HG03103 (cell line): ENCODE data around the gene VPS36.
"Not testable (repeated sequence)": the region's sequence is repeated elsewhere in the genome, so short reads cannot be mapped to it uniquely, and the experiment has no call there.

Source experiments
- ATAC-seq: cut with Tn5 transposase; IDR thresholded peaks from one replicate; pipeline ENCODE4 v1.9.1; 2021; ENCODE audit warnings: low read depth; ENCODE audit not compliant: unreplicated experiment

Gene VPS36

DNA sequence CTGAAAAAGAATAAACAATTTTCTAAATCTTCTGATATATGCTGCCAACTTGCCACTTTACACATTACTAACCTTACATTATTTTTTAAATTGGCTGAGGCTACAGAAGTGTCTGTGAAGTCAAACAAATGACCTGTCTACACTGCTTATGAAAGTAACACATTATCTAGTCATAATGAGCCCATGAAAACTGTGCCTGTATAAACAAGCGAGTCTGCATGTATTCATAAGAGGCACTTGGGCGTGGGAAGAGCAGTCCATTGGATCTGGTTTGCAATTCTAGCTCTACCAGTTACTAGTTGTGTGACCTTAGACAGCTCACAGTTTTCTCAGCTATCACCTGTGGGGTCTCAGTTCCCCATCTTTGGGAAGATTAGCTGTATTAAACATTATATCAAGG lies 3.1 kb downstream of the VPS36 start:
- ATAC-seq: no peak

DNA sequence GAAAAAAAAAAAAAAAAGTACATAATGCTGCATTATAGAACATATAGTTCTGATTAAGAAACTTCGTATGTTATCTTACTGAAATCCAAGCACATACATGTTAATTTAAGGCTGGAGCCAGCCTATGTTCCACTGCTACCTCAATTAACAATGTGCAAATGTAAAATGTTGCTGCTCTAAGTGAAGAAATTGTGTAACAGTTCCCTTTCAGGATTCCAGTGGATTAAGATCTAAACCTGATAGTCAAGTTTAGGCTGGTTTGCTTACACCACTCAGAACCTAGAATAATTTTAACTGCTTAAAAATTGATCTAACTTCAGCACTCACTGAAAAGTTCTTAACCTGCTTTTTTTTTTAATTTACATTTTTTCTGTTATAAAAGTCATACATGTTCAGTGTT lies 4.2 kb downstream of the VPS36 start:
- no peak for ATAC-seq

DNA sequence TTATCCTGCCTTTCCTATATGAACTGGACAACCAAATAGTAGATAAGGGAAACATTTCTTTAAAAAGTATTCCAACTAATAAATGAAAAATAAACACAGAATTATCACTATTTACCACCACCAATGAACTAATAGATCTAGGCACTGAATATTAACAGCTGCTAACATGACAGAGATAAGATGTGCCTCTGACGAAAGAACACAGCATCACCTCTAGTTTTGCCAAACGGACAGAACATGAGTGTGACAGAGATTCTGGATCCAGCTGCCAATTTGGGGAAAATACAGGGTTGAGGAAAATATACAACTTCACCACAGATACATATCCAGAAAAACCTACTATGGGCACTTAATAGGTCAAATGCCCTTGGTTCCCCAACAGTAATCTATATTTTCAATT lies 18.0 kb downstream of the VPS36 start:
- no peak for ATAC-seq

DNA sequence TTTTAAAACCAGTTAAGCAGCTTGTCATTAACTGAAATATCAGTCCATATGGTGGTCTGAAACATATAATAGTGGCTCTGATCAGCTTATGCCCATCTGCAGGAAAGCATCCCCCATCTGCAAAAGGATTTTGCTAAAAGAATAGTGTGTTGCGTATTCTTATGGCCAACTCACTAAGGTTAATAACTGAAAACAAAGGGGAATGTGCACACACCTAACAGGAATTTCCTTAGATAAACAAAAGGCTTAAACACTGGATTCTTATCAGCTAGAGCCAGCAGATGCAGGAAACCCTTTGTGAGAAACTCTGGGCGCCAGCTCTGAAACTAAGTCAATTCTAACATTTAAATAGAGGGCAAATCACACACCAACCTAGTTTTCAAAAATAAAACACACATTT lies 22.1 kb downstream of the VPS36 start:
- no peak for ATAC-seq

DNA sequence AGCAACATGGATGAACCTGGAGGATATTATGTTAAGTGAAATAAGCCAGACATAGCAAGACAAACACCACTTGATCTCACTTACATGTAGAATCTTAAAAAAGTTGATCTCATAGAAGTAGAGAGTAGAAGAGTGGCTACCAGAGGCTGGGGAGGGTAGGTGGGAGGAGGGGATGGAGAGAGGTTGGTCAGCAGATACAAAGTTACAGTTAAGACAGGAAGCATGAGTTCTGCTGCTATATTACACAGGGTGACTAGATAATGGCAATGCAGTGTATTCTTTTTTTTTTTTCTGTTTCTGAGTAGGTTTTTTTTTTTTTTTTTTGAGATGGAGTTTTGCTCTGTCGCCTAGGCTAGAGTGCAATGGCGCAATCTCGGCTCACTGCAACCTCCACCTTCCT lies 29.2 kb downstream of the VPS36 start:
- no peak for ATAC-seq

DNA sequence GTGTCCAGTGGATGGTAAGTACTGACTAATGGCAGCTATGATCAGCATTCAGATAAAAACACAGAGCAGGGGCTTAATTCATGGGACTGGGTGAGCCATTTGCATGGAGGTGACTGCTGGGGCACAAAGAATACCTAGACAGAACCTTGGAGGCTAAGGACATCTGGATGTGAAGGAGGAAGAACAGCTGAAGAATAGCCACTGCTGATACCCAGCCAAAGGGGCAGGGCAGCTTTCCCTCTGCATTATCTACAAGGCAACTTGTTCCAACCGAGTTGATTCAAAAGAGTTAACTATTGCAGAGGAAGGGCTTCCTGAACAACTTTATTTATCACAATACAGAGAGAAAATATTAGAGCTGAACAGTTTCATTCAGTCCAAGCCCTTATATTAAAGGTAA lies 31.4 kb downstream of the VPS36 start:
- ATAC-seq: no peak

DNA sequence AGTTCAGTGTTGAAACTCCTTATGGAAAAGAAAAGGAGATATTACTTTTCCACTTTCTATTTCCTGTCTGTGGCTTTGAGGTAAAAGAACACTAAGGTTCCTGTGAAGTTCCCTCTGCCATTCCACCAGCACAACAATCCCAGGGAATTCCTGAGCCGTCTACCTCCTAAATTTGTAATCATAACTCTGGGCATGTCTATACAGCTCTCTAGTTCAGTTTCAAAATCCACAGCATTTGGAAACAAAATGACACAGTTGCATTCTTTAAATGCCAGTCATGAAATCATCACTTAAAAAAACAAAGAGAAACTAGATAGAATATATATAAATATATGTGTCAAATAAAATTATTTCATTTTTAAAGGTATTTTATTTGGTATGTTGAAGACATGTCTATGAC lies 35.5 kb downstream of the VPS36 start:
- no peak for ATAC-seq

DNA sequence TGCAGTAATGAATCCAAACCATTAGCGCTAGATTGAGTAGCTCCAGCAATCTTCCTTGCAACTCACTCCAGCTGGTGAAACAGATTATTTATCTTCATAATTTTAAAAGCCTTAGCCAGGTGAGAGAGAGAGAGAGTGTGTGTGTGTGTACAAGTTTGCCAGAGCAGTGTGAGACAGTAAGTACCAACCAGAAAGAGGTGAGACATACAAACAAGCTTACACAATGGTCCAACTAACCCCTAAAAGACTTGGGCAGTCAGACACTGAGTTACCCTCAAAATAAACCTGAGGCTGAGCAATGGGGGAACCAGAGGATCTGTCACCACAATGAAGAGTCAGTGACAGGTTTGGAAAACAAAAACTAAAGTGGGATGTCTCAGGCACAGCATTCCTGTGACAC lies 36.4 kb downstream of the VPS36 start:
- ATAC-seq: no peak

DNA sequence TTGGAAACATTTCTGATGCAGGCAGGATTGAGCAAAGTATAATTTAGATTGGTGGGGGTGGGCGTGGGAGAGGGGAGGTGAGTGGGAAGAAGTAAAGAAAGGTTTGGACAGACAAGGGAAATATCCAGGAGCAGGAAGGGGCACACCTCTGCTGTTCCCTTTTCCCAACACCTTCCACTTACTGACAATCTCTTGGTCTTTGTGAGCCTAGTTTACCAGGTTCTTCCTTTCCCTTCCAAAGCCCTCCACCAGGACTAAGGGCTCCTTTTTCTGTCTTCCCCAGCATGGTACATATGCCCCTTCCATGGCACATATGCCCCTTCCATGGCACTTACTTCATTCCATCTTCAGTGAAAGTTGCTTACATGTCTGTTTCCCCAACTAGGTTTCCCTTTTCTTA lies 38.3 kb downstream of the VPS36 start:
- ATAC-seq: no peak

DNA sequence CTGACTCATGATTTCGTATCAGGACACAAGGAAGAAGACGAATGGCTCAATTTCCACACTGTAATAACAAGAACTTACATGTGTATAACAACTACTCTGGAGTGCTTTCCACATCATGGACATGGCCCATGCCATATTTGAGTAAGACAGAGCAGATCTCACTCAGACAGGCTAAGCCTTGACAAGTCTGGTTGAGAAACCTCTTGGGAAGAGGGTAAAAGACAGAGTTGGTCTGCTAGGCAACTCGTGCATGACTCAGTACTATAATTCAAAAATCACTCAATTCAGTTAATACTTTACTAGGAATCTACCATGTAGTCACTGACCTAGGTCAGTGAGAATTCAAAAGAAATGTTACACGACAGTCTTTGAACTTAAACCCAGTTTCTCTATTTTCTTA lies 38.8 kb downstream of the VPS36 start:
- no peak for ATAC-seq

DNA sequence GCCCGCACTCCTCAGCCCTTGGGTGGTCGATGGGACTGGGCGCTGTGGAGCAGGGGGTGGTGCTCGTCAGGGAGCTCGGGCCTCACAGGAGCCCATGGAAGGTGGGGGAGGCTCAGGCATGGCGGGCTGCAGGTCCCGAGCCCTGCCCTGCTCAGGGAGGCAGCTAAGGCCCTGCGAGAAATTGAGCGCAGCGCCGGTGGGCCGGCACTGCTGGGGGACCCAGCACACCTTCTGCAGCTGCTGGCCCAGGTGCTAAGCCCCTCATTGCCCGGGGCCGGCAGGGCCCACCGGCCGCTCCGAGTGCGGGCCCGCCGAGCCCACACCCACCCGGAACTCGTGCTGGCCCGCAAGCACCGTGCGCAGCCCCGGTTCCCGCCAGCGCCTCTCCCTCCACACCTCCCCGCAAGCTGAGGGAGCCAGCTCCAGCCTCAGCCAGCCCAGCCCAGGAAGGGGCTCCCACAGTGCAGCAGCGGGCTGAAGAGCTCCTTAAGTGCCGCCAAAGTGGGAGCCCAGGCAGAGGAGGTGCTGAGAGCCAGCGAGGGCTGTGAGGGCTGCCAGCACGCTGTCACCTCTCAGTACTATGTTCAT lies 42.3 kb downstream of the VPS36 start:
- not testable (repeated sequence) for ATAC-seq

DNA sequence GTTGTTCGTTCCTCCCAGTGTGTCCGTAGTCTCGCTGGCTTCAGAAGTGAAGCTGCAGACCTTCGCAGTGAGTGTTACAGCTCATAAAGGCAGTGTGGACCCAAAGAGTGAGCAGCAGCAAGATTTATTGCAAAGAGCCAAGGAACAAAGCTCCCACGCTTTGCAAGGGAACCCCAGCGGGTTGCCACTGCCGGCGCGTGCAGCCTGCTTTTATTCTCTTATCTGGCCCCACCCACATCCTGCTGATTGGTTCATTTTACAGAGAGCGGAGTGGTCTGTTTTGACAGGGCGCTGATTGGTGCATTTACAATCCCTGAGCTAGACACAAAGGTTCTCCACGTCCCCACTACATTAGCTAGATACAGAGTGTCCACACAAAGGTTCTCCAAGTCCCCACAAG lies 43.0 kb downstream of the VPS36 start:
- not testable (repeated sequence) for ATAC-seq

DNA sequence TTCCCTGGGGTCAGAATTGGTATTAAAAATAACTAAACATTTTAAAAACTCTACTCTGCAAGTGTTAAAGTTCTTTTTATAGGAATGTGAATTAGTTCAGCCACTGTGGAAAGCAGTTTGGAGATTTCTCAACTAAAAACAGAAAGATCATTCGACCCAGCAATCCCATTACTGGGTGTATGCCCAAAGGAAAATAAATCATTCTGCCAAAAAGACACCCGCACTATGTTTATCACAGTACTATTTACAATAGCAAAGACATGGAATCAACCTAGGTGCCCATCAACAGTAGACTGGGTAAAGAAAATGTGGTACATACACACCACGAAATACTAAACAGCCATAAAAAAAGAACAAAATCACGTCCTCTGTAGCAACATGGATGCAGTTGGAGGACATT lies 43.8 kb downstream of the VPS36 start:
- no peak for ATAC-seq

DNA sequence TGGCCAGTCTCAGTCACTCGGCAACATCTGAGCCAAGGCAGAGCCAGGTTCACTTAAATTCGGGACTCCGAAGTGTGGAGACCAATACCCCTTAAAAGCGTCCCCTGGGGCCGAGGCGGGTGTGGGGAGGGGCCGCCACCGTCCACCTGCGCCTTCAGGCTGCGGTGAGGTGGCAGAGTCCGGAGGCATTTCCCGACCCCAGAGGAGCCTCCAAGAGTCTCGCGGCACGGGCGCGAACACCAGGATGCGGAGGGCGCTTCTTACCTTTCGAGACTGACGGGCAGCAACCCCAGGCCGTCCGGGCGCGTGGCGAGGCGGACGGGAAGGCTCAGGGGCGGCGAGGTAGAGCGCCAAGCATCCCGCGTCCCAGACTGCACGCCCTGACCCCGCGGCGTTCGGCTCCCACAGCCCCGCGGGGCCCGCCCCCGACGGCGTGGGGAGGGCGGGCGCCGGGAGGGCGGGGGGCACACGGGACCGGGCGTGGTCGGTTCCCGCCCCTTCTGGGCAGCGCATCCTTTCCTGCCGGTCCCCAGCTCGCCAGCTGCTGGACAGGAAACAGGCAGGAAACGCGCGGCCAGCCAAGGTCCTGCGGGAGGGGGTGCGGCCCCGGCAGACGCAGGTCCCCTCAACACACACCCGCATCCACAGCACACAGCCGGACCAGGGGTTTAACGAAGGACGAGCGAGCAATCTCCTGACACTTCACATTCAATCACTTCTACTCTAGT lies 44.5 kb downstream of the VPS36 start, which contains the start of gene THSD1:
THSD1 (minus strand) TSS at position 406 of the 728 bp plus-strand sequence. CDS start 3,572 bp downstream, outside the sequence.
- ATAC-seq: no peak

DNA sequence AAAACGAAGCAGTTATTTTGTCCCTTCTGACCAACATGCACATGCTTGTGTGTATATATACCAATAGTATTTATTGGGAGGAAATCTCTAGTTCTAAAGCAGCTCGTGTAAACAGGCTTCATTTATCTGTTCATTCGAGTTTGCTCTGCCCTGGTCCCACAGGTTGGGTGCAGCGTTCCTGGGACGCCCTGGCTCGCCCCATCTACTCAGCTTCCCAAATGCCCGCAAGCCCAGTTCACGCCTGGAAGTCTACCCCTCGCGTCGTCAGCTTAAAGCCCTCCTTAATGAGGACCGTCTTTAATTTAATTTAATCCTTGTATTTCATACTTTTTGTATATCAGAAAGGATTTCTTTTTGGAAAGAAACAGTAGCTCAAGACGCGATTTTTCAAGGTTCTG lies 45.1 kb downstream of the VPS36 start:
- no peak for ATAC-seq

DNA sequence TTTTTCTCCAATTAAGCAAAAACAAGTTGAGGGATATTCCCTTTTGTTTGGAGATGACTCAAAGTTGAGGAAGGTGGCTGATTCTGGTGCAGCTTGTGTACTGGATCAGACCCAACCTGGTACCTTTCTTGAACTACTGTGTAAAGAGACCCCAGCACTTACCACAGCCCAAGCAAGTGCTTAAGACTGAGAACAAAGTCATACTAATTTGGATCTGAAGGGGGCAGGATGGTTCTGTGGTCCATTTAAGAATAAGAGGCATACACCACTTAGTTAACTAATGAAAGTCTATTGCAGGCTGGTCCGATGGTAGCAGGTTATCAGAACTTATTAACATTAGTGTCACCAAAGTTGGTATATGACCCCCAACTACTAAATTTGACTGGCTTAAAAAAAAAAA lies 50.7 kb downstream of the VPS36 start:
- no peak for ATAC-seq

DNA sequence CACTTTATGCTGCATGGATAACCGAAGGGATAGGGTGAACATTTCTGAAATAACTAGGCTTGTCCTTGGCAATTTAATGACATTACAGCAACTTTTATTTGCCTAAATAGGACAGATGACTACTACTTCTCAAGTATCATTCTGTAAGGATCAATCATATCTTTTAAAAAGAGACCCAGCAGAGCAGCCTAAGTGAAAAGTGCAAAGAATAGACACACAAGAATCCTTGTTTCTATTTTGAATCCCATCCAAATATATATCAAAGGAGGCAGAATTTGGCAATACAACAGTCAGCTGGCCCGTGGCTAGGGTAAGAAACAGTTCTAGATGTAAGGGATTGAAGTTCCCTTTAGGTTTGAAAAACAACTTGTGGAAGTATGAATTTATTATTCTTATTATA lies 51.4 kb downstream of the VPS36 start:
- no peak for ATAC-seq

DNA sequence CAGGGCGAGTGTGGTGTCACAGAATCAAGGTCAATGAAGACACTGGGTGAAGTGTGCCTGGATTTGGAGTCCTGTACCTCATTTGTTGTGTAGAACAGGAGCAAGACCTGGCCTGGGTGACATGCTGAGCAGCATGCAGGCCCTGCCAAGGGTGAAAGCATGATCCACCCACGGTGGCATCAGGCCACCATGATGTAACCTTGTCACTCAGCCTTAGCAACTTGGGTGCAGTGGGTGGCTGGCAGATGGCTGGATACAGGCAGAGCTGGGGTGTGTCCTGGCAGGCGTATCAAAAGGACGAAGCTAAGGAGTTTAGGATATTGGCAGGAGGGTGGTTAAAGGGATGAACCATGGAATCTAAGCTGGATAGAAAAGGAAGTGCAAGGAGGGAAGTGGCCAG lies 54.7 kb downstream of the VPS36 start:
- ATAC-seq: no peak

DNA sequence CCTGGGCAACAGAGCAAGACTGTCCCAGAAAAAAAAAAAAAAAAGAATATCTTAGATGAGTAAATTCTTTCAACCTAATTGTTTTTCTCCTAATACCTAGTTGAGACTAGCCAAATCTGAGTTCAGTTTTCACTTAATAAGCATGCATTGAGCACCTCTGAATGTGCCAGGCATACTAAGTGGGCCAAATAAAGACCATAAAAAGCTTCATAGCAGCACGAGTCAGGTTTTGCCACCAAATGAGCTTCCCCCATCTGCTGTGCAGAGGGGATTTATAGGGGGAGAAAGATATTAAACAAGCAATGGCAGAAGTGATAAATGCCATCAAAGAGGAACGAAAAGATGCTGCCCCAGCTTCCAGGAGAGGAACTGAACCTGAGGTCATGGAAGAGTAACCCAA lies 55.8 kb downstream of the VPS36 start:
- ATAC-seq: no peak

DNA sequence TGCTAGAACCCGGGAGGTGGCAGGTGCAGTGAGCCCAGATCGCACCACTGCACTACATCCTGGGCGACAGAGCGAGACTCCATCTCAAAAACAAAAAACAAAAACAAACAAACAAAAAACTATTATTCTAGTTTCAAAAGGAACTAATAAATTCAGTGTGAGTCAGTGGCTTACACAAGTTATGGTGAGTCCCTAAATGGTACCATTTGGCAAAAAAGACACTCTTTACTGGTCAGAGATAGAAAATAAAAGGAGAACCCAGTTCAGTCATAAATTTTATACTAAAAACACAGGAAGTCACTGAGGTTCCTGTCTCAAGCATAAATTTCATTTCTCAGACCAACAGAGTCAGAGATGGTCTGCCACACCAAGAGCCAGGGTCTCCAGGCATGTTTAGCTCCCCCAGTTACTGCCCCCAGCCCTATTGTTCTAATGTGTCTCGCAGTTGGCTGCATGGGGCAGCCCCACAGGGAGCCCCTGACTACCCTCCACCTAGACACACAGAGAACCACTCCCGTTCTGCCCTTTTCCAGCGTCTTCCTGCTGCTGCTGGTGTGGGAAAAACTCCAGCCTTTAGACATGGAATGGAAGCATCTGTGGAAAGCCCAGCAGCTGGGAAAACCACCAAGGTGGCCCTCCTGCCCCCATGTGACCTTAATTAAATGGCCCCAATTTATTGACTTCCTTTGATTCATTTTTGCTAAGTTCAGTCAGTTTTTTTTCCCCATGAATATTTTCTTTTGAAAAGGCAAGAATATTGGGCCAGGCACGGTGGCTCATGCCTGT lies 56.7 kb downstream of the VPS36 start:
- ATAC-seq: no peak

DNA sequence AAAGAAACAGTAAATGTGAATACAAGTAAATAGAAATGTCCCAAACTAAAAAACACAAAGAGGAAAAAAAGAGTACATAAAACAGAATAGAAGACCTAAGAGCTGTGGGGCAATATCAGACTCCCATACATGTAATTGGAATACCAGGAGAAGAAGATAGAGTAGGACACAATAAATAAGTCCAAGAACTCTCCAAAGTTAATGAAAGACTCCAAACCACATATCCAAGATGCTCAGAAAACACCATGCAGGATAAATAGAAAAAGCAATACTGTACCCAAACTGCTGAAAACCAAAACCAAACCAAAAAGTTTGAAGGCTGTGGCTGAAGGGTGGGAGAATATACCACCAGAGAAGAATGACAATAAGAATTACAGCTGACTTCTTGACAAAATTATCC lies 62.7 kb downstream of the VPS36 start:
- no peak for ATAC-seq

DNA sequence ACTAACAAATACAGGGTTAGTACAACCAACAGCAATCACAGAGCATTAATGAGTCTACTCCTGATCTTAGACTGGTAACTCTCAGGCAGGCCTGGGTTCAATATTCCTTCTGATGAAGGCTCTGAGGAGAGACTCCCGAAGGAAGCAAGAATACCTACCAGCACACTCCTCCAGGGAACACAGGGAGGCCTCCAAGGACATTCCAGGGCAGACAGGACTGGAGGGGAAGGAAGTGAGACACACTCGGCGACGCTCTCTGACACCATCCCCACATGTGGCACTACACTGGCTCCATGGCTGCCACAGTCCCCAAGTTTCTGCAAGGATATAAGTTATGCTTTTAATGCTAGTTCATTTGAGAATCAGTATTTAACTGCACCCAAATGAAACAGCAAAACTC lies 64.6 kb downstream of the VPS36 start:
- no peak for ATAC-seq
